HG02885 (cell line): ENCODE data around the gene PLAC1.

Experiments used
- ATAC-seq: cut with Tn5 transposase; IDR thresholded peaks from one replicate; pipeline ENCODE4 v1.9.1; 2021; ENCODE audit warnings: mild to moderate bottlenecking; ENCODE audit not compliant: unreplicated experiment, poor library complexity

PLAC1 gene

DNA sequence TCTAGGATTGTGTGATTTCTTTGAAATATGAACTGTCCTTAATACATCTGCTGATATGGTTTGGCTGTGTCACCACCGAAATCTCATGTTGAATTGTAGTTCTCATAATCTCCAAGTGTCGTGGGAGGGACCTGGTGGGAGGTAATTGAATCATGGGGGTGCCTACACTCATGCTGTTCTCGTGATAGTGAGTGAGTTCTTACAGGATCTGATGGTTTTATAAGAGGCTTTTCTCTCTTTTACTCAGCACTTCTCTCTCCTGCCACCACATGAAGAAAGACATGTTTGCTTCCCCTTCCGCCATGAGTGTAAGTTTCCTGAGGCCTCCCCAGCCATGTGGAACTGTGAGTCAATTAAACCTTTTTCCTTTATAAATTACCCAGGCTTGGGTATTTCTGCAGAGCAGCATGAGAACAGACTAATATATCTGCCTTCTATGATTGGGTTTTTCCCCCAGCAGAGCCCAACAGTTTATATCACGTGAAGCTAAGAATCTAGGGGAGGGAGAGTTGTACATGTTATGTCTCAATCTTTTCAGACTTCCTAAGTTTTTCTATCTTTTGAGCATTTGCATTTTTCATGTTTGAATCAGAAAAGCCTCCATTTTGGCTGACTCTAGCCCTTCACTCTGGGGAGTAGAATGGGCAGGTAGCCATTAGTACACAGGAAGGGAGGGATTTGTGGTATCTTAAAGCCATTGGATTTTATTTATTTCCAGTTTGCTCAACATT, 58.9 kb downstream of the PLAC1 start:
- ATAC-seq = no peak

DNA sequence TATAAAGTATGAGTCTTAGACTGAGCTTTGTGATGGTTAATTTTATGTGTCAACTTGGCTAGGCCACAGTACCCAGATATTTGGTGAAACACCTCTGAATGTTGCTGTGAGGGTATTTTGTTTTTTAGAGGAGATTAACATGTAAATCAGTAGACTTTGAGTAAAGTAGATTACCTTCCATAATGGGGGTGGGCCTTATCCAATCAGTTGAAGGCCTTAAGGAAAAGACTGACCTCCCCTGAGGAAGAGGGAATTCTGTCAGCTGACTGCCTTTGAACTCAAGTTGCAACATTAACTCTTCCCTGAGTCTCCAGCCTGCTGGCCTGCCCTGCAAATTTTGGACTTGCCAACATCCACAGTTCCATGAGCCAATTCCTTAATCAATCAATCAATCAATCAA, 66.0 kb downstream of the PLAC1 start:
- no peak for ATAC-seq

- no peak for ATAC-seq
These were observed 66.8 kb downstream of the PLAC1 start for GRCh38 chrX:134591502-134591901.

DNA sequence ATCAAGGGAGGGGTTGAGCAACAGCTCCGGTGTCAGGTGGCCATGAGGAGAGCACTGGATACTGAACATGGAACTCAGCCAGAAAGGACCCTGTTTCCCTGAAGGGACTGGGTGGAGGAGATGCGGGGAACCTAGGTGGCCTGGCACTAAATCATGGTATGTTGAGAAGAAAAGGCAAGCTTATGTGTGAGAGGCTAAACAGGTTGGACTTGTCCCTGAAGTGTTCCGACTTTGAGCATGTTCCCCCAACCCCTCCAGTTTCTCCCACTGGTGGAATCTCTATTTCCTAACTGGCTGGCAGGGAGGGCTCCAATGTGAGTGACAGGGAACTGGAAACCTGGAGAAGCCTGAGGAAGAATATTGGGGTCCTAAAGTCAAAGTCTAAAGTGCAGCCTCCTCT, 69.5 kb downstream of the PLAC1 start:
- no peak for ATAC-seq

DNA sequence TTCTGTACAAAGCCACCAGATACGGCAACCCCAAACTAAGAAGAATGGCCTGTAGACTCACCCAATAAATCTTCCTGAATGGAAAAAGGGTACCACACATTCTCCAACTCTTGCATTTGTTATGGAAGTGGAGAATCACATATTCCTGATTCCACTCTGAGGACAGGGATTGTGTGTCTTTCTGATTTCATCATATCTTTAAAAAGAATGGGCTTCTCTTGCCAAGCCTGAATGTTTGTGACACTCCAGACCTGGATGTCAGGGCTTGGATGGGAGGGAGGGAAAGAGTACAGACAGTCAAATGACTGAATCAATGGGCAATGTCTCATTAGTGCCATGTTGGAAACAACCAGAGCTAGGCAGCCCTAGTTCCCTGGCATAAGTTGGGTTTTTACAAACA, 77.4 kb downstream of the PLAC1 start:
- ATAC-seq = no peak

GRCh38 chrX:134573683-134574035, 84.6 kb downstream of the PLAC1 start:
- no peak for ATAC-seq

- no peak for ATAC-seq
These were observed 85.2 kb downstream of the PLAC1 start for GRCh38 chrX:134572816-134573682.

DNA sequence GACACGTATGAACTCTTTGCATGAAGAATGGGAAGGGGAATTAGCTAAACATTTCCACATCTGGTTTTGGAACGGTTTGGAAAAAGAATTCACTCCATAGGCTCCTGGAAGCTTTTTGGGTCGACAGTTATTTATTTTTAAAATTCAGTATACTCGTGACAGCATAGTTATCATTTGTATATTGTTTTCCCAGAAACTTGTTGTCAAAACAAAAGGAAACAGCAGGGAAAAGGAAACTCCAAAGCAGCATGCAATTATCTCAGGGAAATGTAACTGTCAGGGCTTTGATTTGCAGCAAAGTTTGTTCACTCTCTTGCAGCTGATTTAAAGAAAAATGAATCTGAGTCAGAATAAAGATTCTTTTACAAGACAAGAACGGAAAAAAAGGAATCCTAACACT, 86.5 kb downstream of the PLAC1 start:
- ATAC-seq = no peak

GRCh38 chrX:134570899-134571298, 87.4 kb downstream of the PLAC1 start:
- peak; percentile 52 for ATAC-seq

GRCh38 chrX:134570509-134570846, 87.8 kb downstream of the PLAC1 start:
- ATAC-seq = no peak

GRCh38 chrX:134569306-134569705, 89.0 kb downstream of the PLAC1 start:
- ATAC-seq = no peak

DNA sequence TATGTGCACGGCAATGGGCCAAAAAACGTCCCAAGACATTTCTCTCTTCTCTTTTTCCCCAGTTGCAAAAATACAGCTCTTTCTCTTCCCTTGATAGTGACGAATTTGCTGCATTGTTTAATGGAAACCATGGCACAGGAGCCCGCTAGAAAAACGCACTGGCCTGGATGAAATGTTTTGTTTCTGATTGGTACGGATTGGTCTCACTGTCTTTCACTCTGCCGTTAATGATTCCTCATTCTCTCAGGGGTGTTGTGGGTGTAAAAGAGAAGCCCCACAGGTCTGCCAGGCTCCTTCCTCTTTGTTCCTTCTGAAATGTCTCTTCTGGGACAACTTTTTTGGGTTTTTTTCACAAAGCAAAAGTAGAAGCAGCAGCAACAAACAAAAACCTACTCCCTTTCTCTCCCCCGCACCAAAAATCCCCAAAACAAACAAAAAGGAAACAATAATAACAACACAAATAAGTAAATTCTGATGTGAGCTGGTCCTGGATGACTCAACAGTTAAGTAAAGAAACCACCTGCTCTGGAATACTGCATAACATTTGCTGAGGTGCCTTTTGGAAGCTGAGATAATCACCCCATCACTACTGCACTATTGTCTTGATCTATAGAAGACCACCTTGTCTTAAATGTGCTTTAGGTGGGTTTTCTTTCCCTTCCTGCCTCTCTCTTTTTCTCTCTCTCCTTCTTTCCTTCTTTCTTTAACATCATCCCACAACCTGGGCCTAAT, 89.8 kb downstream of the PLAC1 start:
- ATAC-seq = no peak

DNA sequence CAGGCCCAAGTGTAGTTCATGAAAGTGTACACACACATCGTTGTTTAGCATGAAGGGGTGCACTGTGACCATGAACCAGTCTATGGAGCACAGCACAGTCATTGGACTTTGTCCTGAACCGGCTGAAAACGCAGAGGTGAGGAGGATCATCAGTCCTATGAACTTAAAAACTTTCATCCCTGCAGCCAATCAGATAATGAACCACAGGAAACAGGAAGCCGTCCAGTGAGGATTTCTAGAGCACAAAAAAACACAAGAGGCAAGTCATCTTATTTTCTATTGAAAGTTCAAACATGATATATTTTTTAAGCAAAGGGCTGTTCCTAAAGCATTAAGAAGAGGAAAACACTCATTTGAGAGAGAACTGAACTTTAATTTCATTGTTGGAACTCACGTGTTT, 91.8 kb downstream of the PLAC1 start:
- no peak for ATAC-seq

DNA sequence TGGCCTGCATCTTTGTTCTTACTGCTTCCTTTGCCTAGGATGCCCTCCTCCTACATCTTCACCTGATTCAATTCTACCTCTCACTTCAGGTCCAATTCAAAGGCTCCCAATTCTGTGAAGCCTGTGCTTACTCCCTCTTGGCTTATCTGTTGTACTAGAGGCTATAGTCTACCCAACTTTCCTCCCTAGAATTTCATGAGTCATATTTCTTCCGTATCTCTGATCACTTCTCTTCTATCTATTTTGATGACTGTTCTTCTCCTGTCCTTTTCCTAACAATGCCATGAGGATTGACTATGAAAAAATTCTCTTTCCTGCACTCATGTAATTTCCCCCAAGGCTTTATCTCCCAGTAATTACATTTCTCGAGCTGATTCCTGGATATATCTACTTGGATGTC, 96.3 kb downstream of the PLAC1 start:
- no peak for ATAC-seq

DNA sequence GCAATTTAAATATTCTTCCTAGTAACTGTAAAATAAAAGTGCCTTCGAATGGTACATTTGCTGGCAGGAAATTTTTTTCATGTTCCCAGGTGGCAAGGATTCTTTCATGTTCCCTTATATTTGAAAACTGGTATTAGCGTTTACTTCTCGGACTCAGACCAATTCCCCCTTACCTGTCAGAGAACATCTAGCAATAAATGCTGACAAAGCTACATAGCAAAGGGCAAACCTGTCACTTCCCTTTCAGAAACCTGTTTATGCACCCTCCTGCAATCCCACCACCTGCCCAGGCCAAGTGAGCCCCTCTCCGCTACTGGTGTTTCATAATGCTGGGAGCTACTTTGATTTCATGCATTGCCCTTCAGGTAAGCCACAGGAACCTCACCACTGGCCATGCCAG, 100.1 kb downstream of the PLAC1 start:
- no peak for ATAC-seq

DNA sequence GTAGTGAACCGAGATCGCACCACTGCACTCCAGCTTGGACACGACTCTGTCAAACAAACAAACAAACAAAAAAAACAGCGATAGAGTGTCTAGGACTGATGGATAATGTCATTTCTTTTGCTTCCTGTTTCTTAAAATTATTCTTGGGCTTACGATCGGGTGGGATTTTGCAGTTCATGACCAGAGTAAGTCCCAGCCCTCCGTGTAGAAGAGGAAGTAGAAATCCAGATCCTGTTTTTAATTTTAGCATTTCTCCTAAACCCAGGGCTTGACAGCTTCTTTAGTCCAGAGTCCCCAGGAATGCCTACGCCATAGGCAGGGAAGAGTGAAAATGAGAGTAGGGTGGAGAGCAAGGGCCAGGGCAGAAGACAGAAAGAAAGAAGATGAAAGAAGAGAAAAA, 104.0 kb downstream of the PLAC1 start:
- no peak for ATAC-seq

- no peak for ATAC-seq
These were observed 105.9 kb downstream of the PLAC1 start for GRCh38 chrX:134552351-134552750.

DNA sequence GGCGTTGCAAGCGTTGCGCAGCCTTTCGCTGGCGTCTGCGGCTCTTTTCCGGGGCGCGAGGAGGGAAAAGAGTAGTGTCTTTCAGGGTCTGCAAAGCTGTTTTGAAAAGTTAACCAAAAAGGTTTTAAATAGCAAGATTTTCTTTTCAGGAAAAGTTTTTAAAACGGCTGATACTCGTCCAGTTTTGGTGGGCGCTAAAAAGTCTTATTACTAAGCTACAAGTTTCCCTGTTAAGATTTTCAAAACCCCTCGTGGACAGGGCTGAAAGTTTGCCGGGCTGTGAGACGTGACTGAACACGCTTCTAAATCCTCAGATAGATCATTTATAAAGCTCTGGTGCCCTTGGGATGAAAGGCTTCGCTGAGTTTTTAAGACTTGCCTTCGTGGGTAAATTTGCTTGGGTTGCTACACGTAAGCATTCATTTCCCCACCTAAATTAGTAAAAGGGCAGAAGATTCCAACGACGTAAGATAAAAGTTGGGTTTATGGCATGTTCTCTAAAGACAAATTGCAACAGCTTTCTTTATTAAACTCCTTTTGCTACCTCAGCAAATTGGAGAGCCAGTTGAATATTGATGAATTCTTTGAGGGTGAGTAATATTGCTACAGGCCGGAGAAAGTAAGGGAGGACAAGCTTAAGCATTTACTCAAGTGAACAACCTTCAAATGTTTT, 106.8 kb downstream of the PLAC1 start:
- ATAC-seq = no peak

- ATAC-seq = peak; percentile 34
These were observed 109.7 kb downstream of the PLAC1 start for GRCh38 chrX:134548257-134549201.
